Inflammatory macrophage (primary cell): ENCODE data around the gene HOXB3.

Source experiments
- DNase-seq, 2 donors: peaks; one replicate each; pipeline ENCODE4 v3.0.0-alpha.2; 2020 to 2022

The HOXB3 gene

DNA sequence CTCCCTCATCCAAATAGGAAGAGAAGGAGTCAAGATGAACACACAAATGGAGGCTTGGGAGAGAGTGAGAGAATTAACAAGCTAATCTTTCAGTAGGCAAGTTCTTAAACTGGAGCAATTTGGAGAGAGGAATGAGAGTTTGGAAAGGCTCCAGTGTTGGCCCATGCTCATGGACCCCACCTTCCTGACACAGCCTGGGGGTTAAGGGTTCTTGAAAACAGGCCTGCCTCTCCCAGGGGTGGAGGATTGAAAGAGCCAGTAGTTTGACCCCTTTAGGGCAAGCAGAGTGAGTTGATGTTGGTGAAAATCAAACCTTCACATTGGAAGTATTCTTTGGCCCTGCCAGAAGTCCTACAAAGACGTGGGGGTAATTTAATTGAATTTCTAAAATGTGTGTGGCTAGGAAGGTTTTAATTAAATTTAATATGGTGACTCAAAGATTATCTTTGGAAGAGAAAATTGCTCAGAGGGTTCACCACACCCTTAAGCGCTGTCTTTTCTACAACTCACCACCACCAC lies 5.8 kb downstream of the HOXB3 start:
- no peak for DNase-seq

DNA sequence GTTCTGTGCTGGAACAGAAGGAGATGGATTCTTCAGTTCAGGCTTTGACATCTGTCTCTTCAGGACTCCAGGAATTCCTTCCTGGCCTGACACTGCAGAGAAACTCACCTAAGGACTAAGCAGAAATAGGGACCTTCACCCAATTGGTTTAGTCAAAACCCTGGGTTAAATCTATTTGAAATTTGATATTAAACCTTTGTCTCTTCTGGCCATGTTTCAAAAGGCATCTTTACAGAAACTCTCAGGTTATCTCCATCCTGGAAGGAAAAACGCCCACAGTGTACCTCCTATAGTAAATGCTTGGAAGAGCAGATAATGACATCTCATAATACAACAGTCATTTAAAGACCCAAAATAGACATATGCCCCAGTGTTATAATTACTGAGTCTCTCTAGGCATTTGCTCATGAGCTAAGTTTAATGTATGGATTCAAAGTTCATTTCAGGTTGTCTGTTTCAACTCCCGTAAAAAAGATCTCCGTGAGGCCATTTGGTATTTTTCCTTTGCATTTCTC lies 6.3 kb downstream of the HOXB3 start:
- DNase-seq = no peak

DNA sequence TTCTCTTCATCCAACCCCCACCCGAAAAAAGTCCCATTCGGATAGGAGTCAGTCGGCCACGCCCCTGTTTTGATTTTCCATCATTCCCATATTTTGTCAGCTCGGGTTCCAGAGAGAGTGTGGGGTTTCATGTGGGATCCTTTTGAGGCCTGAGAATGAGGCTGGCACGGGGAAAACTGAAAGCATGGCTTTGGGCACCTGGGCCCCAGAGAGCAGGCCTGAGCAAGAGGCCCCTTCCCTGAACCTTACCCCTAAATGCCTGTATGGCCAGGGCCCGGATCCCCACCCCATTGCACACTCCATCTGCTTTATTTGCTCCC lies 7.3 kb downstream of the HOXB3 start:
- DNase-seq = no peak

DNA sequence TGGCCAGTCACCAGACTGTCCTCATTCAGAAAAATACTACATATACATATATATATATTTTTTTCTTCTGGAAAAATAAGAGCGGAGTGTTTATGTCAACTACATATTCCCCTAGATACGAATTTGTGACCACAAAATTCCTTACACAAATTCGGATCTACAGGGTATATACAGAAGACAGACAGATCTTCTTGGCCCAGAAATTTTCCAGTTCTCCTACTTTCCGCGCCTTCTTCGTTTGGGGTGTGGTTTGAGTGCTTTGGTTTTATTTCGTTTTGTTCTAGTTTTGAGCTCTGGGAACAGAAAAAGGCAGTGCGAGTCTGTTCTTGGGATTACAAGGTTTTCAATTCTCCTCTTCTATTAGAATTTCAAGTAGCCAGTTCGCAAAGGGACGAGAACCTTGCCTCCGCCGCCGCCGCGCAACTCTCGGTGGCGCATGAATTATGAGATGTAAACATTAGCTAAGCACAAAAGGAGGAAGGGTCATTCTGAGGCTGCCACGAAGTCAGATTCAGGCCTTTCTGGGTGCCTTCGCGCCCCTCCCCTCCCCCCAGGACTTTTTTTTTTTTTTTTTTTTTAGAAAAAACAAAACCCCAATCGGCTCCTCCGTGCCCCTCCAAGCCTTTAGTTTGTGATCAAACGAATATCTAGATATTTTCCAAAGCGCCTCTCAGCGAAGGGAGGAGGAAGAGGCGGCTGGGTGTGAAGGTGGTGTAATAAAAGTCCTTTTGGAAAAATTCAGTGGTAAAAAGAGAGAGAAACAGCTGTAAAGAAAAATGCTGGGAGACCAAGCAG lies 10.1 kb downstream of the HOXB3 start:
- DNase-seq = no peak

DNA sequence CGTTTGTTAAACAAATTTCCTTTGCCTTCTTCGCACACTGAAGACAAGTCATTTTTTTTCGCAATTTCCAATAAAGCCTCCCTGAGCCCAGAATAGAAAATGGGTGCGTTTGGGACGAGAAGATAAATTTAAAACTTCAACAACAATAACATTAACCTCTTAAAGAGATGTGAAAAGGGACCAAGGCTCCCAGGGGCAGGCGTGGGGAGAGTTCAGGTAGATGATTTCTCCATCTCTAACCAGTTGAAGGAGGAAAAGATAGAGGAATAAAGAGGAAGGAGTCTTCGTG lies 10.6 kb downstream of the HOXB3 start:
- no peak for DNase-seq

DNA sequence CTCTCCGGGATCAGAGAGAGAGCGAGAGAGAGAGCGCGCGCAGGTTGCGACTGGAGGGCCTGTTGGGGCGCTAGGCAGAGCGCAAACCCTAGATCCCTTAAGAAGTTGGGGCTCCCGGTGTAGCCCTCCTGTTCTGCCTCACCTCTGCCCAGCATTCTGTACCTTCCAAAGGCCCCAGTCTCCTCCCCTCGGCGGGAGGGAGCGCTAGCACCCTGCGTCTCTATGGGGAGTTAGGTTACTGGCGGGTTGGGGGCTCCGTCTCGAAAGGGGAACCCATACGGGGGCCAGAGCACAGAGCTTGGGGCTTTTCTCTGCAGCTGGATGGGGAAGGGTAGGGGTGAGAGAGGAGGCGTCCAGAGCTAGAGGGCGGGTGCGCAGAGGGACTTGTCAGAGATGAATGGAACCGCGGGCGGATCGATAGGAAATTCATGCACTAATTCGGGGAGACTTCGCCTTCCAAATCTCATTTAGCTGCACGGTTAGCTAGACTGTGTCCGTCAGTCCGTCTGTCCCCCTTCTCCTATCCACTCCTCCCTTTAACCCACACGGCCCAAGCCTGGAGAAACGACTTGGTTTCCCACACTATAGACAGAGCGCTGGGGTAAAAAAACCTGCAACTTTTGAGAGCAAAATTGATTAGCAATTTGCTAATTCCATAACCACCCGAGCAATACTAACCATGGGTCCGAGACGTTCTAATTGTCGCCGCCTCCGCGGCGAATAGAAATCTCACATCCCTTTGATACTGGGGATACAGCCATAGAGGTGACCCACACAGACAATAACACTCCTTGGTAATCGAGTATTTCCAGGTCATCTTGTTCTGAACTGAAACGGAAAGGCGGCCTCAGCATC lies 11.2 kb downstream of the HOXB3 start:
- DNase-seq = no peak

DNA sequence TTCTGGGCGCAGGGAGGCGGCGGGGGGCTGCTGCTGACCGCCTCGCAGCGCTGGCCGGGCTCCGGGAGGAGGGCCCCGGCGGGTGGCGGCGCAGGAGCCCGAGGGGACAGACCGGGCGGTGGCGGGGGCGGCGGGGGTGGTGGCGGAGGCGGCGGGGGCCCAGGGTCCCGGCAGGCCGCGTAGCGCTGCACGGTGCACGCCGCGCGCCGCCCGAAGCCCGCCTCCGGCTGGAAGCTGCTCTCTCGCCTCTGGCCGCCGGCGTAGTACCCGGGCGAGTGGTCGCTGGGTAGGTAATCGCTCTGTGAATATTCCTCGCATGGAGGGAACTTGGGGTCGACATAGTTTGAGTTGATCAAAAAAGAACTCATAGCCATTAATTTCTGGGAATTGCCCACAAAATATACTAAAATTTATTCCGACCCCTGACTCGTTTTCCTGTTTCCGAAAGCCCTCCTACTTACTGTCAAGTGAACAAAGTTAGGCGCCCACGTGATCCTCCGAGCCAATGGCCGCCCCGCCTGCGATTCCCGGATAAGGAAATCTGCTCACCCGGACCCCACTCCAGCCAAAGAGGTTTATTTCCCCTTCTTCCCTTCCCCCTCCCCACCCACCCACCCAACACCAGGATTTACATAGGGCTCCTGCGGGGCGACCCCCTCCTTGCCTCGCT lies 12.0 kb downstream of the HOXB3 start, which contains the start of gene HOXB4:
Gene HOXB4, minus strand, starts transcription at position 405 of the 670 bp plus-strand sequence. Its CDS starts 31 bp downstream, at position 374.
- peak; percentile 50 to 67 for DNase-seq

DNA sequence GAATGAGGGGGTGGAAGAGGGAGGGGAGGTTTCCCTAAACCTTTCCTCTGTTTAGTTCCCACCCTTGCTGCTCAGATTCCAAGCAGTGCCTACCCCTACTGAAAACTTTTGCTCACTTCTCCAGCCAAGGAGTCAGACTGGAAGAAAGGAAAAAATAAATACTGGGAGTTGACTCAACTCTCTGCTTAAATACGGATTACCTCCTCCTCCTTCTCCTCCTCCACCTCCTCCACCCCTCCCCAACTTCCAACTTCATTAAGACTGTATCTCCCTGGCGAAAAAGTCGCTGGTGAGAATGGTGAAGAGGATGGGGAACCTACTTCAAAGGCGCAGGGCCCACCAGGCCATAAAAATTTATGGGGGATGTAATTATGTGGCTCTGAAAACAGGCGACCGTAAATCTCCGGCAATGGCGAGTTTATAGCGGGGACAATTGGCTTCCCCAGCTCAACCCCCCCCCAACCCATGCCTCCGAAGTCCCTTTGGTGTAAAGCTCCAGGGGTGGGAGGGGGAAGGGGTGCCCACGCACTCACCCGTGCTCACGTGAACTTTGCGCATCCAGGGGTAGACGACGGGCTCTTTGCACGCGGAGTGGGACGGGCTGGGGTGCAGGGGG lies 12.6 kb downstream of the HOXB3 start:
- DNase-seq = no peak

DNA sequence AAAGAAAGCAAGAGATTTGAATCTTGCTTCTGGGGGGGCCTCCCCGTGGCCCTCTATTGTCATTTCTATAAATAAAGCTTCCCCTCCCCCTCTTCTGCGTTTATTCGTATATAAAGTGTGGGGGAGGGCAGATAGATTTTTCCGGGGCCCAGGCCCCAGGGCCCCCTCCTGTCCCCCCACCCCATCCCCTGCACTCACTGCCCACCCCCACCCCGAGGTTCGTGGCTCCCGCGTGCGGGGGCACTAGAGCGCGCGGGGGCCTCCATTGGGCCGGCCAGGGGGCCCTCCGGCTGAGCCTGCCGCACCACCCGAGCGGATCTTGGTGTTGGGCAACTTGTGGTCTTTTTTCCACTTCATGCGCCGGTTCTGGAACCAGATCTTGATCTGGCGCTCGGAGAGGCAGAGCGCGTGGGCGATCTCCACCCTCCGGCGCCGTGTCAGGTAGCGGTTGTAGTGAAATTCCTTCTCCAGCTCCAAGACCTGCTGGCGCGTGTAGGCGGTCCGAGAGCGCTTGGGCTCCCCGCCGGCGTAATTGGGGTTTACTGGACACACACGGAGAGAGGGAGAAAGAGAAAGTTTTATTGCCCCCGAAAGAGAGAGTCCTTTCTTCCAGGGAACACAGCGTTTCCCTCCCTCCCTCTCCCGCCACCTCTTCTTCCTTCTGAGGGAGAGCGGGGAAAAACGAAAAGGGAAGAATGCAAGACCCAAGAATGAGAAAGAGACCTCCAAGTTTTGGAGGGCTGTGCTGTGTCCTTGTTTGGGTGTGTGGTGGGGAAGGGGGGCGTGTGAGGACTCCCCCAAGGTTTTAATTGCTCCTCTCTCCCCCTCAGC lies 13.3 kb downstream of the HOXB3 start:
- no peak for DNase-seq

DNA sequence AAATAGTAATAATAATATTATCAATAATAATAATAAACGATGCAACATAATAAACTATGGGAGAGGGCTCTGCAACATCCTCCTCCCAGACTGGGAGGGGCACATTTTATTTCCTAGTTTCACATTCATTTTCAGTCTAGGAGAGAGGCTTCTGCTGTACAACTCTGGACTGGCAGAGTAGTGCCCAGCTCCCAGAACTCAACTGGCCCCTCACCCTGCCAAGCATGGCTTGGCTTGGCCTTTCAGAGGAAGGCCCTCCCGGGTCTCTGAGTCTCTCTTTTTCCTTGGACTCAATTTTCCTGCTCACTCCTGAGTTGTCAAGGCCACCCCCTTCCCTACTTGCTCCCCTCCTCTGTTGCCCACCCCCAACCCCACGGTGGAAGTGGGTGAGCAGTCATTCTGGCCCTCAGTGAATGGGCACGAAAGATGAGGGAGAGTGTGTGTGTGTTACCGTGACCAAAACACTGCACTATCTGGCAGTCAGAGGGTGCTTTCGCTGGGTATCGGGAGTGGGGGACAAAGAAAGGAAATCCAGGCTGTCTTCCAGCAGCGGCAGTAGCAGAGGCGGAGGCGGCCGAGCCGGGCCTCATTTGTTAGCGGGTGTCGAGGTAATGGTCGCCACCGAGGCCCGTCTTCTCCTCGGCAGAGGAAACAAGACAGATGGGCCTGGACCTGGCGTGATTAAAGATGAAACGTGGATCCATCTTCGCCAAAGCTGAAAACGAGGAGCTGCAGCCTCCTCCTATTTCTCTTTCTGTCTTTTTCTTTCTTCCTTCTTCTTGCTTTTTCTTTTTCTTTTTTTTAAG lies 14.2 kb downstream of the HOXB3 start:
- DNase-seq = no peak

DNA sequence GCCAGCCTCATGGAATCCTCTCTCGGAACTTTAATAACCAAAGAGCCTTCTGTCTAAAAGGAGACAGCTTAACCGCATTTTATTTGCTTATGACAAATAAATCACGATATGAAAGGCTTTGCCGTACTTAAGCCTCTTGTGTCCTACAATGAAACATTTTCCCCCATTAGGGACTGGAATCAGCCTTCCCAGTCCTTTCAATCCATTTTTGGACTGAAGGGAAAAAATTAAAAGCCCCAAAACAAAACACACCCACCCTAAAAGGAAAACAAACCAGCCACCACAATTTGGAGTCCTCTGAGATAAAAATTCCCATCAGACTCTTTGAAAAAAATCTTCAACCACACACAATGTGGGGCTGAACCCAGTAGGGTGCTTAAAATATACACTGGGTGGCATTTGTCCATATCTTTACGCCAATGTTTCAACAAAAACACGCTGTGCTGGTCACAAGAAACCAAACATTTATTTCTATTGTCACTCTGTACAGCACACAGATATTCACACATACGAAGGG lies 14.9 kb downstream of the HOXB3 start:
- DNase-seq = no peak

DNA sequence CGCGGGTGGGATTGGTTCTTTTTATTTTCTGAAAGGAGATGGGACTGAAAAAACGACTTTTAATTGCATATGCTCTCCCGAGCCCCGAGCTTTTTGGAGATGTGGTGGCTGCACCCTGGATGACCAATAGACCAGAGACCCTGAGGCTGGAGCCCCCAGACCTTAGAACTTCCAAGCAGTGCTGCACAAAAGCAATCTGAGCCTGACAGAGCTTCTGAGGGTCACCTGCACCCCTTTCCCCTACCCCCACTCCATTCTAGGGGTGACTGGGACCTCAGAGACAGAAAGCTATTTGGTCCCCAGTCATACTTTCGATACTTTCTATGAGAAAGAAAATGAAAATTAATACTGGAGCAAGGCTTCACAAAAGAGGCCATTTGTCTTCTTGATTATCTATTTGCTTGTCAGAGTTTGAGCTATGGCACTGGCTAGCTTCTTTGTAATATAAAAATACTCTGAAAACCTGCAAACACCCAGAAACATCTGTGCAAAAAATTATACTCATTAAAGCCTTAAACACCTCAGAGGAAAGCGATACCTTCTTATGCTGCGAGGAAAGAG lies 15.5 kb downstream of the HOXB3 start:
- DNase-seq = no peak

DNA sequence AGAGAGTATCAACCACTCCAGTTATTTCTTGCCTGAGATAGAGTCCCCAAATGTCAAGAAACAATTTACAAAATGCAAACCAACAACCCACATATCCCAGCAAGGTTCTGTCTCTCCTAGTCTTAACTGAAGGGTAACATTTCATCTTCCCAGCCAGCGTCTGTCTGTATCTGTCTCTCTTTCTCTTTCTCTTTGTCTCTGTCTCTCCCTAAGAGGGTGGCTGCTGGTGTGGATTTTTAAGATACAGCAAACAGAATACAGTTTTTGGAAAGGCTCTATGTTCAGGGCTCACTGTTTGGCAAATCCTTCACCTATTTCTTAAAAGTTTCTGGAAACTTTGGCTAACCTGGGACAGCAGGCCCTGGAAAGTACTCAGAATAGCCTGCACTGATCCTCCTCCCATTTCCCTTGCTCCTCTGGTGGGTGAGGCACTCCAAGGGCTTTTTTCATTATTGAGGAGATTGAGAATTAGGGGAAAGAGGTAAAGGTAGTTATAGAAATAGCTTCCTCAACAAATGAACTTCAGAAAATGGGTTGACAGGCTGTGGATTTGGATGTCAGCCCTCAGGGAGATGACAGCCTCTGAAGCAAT lies 18.1 kb downstream of the HOXB3 start:
- no peak for DNase-seq

DNA sequence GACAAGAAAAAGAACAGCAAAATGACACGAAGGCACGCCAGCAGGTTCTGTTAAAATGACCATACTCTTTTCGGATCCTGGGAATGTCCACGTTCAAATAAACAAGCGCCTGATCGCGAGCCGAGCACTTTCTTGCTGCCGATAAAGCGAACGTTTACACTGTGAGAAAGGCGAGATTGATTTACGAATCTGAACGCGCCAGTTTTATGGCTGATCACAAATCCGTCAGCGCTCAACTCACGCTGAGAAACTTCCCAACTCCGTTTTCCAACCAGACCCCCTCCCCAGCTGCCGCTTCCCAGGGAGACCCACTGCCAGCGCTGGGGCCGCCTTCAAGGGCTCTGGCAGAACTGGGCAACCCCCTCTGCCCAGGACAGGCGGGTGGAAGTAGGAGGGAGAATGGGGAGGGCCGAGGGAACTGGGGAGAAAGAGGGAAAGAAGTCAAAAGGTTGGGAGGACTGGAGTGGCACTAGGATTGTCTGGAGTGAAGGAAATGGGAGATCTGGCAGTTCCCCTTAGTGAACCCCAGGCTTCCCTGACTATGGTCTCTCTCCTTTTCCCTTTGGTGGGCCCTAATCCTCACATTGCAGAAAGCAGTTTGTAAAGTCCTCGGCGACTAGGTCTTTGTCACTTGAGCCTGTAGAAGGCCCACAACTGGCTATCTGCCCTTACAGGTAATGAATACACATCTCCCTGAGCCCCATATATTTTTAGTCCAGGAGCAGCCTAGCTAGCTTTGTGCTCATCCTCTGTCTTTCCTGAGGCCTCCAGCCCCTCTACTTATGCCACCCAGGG lies 18.8 kb downstream of the HOXB3 start:
- no peak for DNase-seq

DNA sequence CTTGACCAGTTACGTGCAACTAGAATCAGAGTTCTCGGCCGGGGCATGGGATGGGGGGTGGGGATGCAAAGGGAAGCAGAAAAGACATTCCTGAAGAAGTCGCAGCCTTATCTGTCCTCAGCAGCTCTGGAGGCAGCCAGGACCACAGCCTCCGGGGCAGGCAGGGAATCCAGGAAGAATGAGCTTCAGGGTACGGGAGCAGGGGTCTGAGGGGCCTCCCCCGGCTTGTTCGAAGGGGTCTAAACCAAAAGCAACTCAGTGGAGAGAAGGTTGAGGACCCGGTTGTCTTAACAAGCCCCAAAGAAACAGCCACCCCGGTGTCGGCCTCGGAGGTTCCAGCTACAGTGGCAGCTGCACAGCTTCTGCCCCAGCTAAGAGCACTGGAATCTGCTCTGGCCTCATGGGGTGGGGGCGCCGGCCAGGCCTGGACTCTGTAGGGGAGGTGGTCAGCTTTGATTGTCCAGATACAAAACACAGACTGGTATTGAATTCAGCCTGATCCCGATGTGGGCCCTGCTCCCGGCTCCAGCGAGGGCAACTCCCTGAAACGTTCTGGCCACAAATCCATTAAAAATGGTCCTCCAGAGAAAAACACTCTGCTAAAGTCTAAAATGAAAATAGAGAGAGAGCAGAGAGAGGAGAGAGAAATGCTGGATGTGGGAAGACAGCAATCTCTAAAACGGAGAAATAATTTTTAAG lies 19.6 kb downstream of the HOXB3 start:
- DNase-seq = no peak

DNA sequence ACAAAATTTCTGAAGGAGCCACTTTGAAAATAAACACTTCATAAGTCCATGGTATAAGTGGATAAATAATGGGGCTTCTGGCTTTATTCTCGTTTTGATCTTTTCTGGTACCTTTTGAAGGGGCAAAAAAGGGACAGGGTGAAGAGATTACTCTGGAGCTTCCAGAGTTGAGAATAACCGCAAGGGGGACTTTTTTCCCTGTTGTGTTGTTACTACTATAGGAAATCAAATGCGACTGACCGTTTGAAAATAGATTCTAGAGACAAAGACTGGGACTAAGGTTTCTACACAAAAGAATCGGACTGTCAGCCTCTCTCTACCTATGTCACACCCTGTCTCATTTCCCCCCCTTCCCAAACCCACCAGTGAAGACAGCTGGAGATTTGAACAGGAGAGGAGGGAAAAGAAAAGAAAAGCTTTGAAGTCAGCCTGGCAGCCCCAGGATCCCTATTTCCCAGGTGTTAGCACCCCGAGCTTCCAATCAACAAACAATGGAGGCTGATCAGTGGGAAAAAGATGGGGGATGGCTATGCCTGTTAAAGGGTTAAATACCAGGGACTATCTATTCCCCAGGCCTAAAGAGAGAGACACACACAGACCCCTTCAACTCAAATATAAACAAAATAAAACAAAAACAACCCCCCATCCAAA lies 20.2 kb downstream of the HOXB3 start:
- no peak for DNase-seq

DNA sequence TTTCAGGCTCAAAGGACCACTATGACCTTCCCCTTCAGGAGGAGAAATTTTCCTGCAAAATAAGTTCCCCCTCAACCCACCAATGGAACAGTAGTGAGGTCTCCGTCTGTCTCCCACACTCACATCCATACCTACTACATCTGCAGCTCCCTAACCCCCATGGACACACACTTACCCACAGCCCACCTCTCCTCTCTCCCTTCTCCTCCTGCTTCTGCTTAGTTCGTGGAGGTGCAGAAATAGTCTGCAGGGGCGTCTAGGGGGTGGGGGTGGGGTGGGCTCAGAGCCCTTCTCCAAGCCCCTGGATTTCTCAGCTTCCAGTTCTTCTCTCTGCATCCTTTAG lies 20.8 kb downstream of the HOXB3 start:
- no peak for DNase-seq
